Keratinocyte (primary cell): Measurements from ENCODE around the gene CDC42EP3. TPM values are rescaled to one million over a fixed set of nuclear protein-coding genes. Genes with fewer than 3 reads are reported as not detected.

ENCODE experiments used
- DNase-seq: peaks from one replicate; pipeline ENCODE4 v3.0.0-alpha.2; 2011; ENCODE audit warnings: low read depth, missing footprints, low spot score
- FAIRE-seq: peaks from 2 replicates; lab custom pipeline; 2011; peaks lifted over from hg19 to GRCh38; lab: Jason Lieb, UNC
- H2AFZ ChIP-seq: 2 replicates; pipeline ENCODE4 v1.6.0; 2012; ENCODE audit warnings: low read length, control low read depth, inconsistent platforms; ENCODE audit not compliant: control insufficient read depth
- H3K27ac ChIP-seq: 2 replicates; pipeline ENCODE4 v1.5.1; 2011; ENCODE audit warnings: low read length; ENCODE audit not compliant: control insufficient read depth, insufficient read depth
- H3K27me3 ChIP-seq: 3 replicates; pipeline ENCODE4 v1.6.0; 2011; ENCODE audit warnings: low read length; ENCODE audit not compliant: control insufficient read depth, insufficient read depth; ENCODE audit errors: extremely low read depth
- H3K36me3 ChIP-seq, 2 experiments: 2 replicates in 1 of 2; 3 replicates in 1 of 2; pipeline ENCODE4 v1.5.1; 2011; ENCODE audit warnings: low read length in 2 of 2, mild to moderate bottlenecking in 1 of 2; ENCODE audit not compliant: control insufficient read depth in 2 of 2, insufficient read depth in 2 of 2; ENCODE audit errors: extremely low read depth in 1 of 2
- H3K4me1 ChIP-seq: 3 replicates; pipeline ENCODE4 v1.5.1; 2011; ENCODE audit warnings: low read length; ENCODE audit not compliant: control insufficient read depth, insufficient read depth; ENCODE audit errors: extremely low read depth
- H3K4me2 ChIP-seq: 3 replicates; pipeline ENCODE4 v1.6.0; 2011; ENCODE audit warnings: low read depth, low read length; ENCODE audit not compliant: control insufficient read depth, insufficient read depth; ENCODE audit errors: extremely low read depth
- H3K4me3 ChIP-seq, 3 experiments: fragments of 200-600 bp in 1 of 3; sonication (generic) in 1 of 3; 2 replicates in 2 of 3; 3 replicates in 1 of 3; pipeline ENCODE4 v1.5.1; 2011 to 2016; ENCODE audit warnings: low read length in 3 of 3, mild to moderate bottlenecking in 3 of 3, control low read depth in 2 of 3, inconsistent platforms in 1 of 3, low read depth in 1 of 3, mixed read lengths in 1 of 3, mixed run types in 1 of 3, moderate library complexity in 1 of 3; ENCODE audit not compliant: control insufficient read depth in 2 of 3, insufficient read depth in 2 of 3; ENCODE audit errors: extremely low read depth in 1 of 3
- H3K79me2 ChIP-seq: 2 replicates; pipeline ENCODE4 v1.6.0; 2012; ENCODE audit warnings: low read length; ENCODE audit not compliant: control insufficient read depth, insufficient read depth
- H3K9ac ChIP-seq: 3 replicates; pipeline ENCODE4 v1.6.0; 2011; ENCODE audit warnings: low read length; ENCODE audit not compliant: control insufficient read depth, insufficient read depth; ENCODE audit errors: extremely low read depth
- H3K9me1 ChIP-seq: 3 replicates; pipeline ENCODE4 v1.6.0; 2011; ENCODE audit warnings: low read length; ENCODE audit not compliant: control insufficient read depth, insufficient read depth; ENCODE audit errors: extremely low read depth
- H3K9me3 ChIP-seq: 2 replicates; pipeline ENCODE4 v1.5.1; 2012; ENCODE audit warnings: low read depth, low read length; ENCODE audit not compliant: control insufficient read depth
- H4K20me1 ChIP-seq: 3 replicates; pipeline ENCODE4 v1.6.0; 2011; ENCODE audit warnings: low read length; ENCODE audit not compliant: control insufficient read depth, insufficient read depth; ENCODE audit errors: extremely low read depth
- CTCF ChIP-seq, 3 experiments: IDR thresholded peaks in 1 of 3; conservative IDR thresholded peaks in 1 of 3; optimal IDR thresholded peaks in 1 of 3; 2 replicates in 2 of 3; 3 replicates in 1 of 3; pipeline versions ENCODE3 to v1.5.1; 2011; ENCODE audit warnings: low read length in 3 of 3, mild to moderate bottlenecking in 3 of 3, moderate library complexity in 2 of 3, control low read depth in 1 of 3, inconsistent platforms in 1 of 3; ENCODE audit not compliant: insufficient read depth in 2 of 3; ENCODE audit errors: extremely low read depth in 1 of 3
- EZH2 ChIP-seq: IDR thresholded peaks from one replicate; pipeline ENCODE4 v1.6.1; 2012; ENCODE audit warnings: inconsistent platforms, mild to moderate bottlenecking, low read length, moderate library complexity
- dilution Hi-C: fragments of 300-500 bp; cut with MboI; formaldehyde crosslinking; loops from one replicate; pipeline ENCODE4 v1.7.0; 2020; ENCODE audit warnings: low sequenced_read_pairs; ENCODE audit not compliant: extremely low pct_ligation_motif_present
- polyA plus RNA-seq, 5 experiments: library from polyadenylated mRNA; depleted of rRNA in 3 of 5; stranded (reverse) in 3 of 5; stranded (forward) in 1 of 5; unstranded in 1 of 5; fragments of >200 nt; gene quantifications; 1 replicate in 1 of 5; 2 replicates in 3 of 5; 3 replicates in 1 of 5; pipeline versions ENCODE4 v1.2.1 to v1.2.3, GENCODE V29; 2011 to 2012; ENCODE audit warnings: missing spikeins in 2 of 5, low read depth in 1 of 5, low replicate concordance in 1 of 5

CDC42EP3 gene
- polyA plus RNA-seq, 1 donor (not counting 4 experiments of a cell fraction or from before 2014, with no cell fraction given): 34.6 TPM

- Histone ChIP-seq H3K79me2 (no peaks in the 10 kb centered on the region), H3K9me1 (no peaks in the 10 kb centered on the region), H3K9ac (peak overlapping the region; percentile 64), H3K36me3 (no peaks in the 10 kb centered on the region), H3K9me3 (no peaks in the 10 kb centered on the region), H3K27ac (peak overlapping the region; percentile 88), H3K4me3 (peak overlapping the region in 2 of 3 experiments; percentile 34 to 48), H3K27me3 (no peaks in the 10 kb centered on the region), H3K4me2 (peak overlapping the region; percentile 82), H3K4me1 (peaks cover 27% of the 10 kb centered on the region), H2AFZ (no peak overlapping the region), H4K20me1 (no peaks in the 10 kb centered on the region)
- no peak for DNase-seq
- no peak for TF ChIP-seq CTCF (optimal IDR thresholded peaks at IDR 0.05 in 1 of 3, IDR thresholded peaks at IDR 0.05 in 1 of 3, conservative IDR thresholded peaks at IDR 0.05 in 1 of 3; ENCODE audit: extremely low read depth in 1 of 3, insufficient read depth in 2 of 3, low read length in 3 of 3)
- no peak for TF ChIP-seq EZH2
- no peak for FAIRE-seq
- dilution Hi-C loops: no loop called here
Measured at GRCh38 chr2:37623971-37624900, 47.2 kb downstream of the CDC42EP3 start.

GRCh38 chr2:37623406-37623805 lies 48.0 kb downstream of the CDC42EP3 start:
- FAIRE-seq: no peak
- Histone ChIP-seq H3K36me3 (no peaks in the 10 kb centered on the region), H3K27ac (peak overlapping the region; percentile 88), H4K20me1 (no peaks in the 10 kb centered on the region), H3K27me3 (no peaks in the 10 kb centered on the region), H3K4me3 (no peak overlapping the region), H3K79me2 (no peaks in the 10 kb centered on the region), H3K4me2 (no peak overlapping the region), H3K4me1 (peaks cover 24% of the 10 kb centered on the region), H2AFZ (no peak overlapping the region), H3K9me3 (no peaks in the 10 kb centered on the region), H3K9ac (no peak overlapping the region), H3K9me1 (no peaks in the 10 kb centered on the region)
- dilution Hi-C loops: no loop called here
- TF ChIP-seq EZH2 (no peak), CTCF (optimal IDR thresholded peaks at IDR 0.05 in 1 of 3, IDR thresholded peaks at IDR 0.05 in 1 of 3, conservative IDR thresholded peaks at IDR 0.05 in 1 of 3; ENCODE audit: extremely low read depth in 1 of 3, insufficient read depth in 2 of 3, low read length in 3 of 3) (no peak)
- DNase-seq: no peak
